Left kidney (tissue), 2 donors: ENCODE data around the gene PCDHGA5. TPM values are rescaled to one million over a fixed set of nuclear protein-coding genes. Genes with fewer than 3 reads are reported as not detected.
"Not testable (repeated sequence)": the region's sequence is repeated elsewhere in the genome, so short reads cannot be mapped to it uniquely, and the experiment has no call there.

ENCODE experiments used
- DNase-seq: peaks from one replicate; pipeline ENCODE4 v3.0.0-alpha.2; 2013
- polyA plus RNA-seq: library from polyadenylated mRNA; unstranded; fragments of 120-200 nt; gene quantifications from one replicate; pipeline ENCODE4 v1.2.1, GENCODE V29; 2013; ENCODE audit not compliant: insufficient read length

Gene PCDHGA5
- polyA plus RNA-seq, 1 donor: 2.7 TPM

- no peak for DNase-seq
These were observed 49.6 kb downstream of the PCDHGA5 start for GRCh38 chr5:141413540-141414069.

- not testable (repeated sequence) for DNase-seq
These were observed 50.7 kb downstream of the PCDHGA5 start for GRCh38 chr5:141414548-141415274.

- DNase-seq: not testable (repeated sequence)
These were observed 51.3 kb downstream of the PCDHGA5 start for GRCh38 chr5:141415275-141415618.

Other genes with a start within 250 kb of the PCDHGA5 start
- gene PCDHB4, start 242.3 kb upstream of the PCDHGA5 start, polyA plus RNA-seq: 1.9 TPM
- 7.5 TPM for gene PCDHB5, start 229.0 kb upstream of the PCDHGA5 start, polyA plus RNA-seq
- 3.5 TPM for gene PCDHB6, start 214.1 kb upstream of the PCDHGA5 start, polyA plus RNA-seq
- 4.5 TPM for gene PCDHB7, start 191.5 kb upstream of the PCDHGA5 start, polyA plus RNA-seq
- gene PCDHB8, start 186.4 kb upstream of the PCDHGA5 start, polyA plus RNA-seq: 2.6 TPM
- gene PCDHB16, start 181.8 kb upstream of the PCDHGA5 start, polyA plus RNA-seq: 8.1 TPM
- gene PCDHB9, start 177.0 kb upstream of the PCDHGA5 start, polyA plus RNA-seq: 4.3 TPM
- 7.2 TPM for gene PCDHB10, start 171.8 kb upstream of the PCDHGA5 start, polyA plus RNA-seq
- gene PCDHB11, start 164.5 kb upstream of the PCDHGA5 start, polyA plus RNA-seq: 4.4 TPM
- gene PCDHB12, start 155.4 kb upstream of the PCDHGA5 start, polyA plus RNA-seq: 4.6 TPM
- 9.3 TPM for gene PCDHB13, start 150.2 kb upstream of the PCDHGA5 start, polyA plus RNA-seq
- gene PCDHB14, start 140.8 kb upstream of the PCDHGA5 start, polyA plus RNA-seq: 11.3 TPM
- 12.5 TPM for gene PCDHB15, start 118.8 kb upstream of the PCDHGA5 start, polyA plus RNA-seq
- 0.23 TPM for gene SLC25A2, start 60.1 kb upstream of the PCDHGA5 start, polyA plus RNA-seq
- 154 TPM for gene TAF7, start 43.4 kb upstream of the PCDHGA5 start, polyA plus RNA-seq
- gene PCDHGA1, start 33.6 kb upstream of the PCDHGA5 start, polyA plus RNA-seq: 1.1 TPM
- 6.8 TPM for gene PCDHGA2, start 25.4 kb upstream of the PCDHGA5 start, polyA plus RNA-seq
- 2.9 TPM for gene PCDHGA3, start 20.3 kb upstream of the PCDHGA5 start, polyA plus RNA-seq
- 1.9 TPM for gene PCDHGB1, start 14.1 kb upstream of the PCDHGA5 start, polyA plus RNA-seq
- gene PCDHGA4, start 9.1 kb upstream of the PCDHGA5 start, polyA plus RNA-seq: 2.6 TPM
- gene PCDHGB2, start 4.2 kb upstream of the PCDHGA5 start, polyA plus RNA-seq: 4.0 TPM
- 2.8 TPM for gene PCDHGB3, start 6.1 kb downstream of the PCDHGA5 start, polyA plus RNA-seq
- gene PCDHGA6, start 9.7 kb downstream of the PCDHGA5 start, polyA plus RNA-seq: 8.1 TPM
- 2.2 TPM for gene PCDHGA7, start 18.6 kb downstream of the PCDHGA5 start, polyA plus RNA-seq
- 7.6 TPM for gene PCDHGB4, start 23.5 kb downstream of the PCDHGA5 start, polyA plus RNA-seq
- gene PCDHGA8, start 28.5 kb downstream of the PCDHGA5 start, polyA plus RNA-seq: 0.60 TPM
- 10.9 TPM for gene PCDHGB5, start 33.8 kb downstream of the PCDHGA5 start, polyA plus RNA-seq
- 6.5 TPM for gene PCDHGA9, start 38.6 kb downstream of the PCDHGA5 start, polyA plus RNA-seq
- gene PCDHGB6, start 43.9 kb downstream of the PCDHGA5 start, polyA plus RNA-seq: 7.3 TPM
- gene PCDHGA10, start 48.8 kb downstream of the PCDHGA5 start, polyA plus RNA-seq: 3.7 TPM
- 17.3 TPM for gene PCDHGB7, start 53.5 kb downstream of the PCDHGA5 start, polyA plus RNA-seq
- 5.1 TPM for gene PCDHGA11, start 56.9 kb downstream of the PCDHGA5 start, polyA plus RNA-seq
- 1.5 TPM for gene PCDHGA12, start 66.3 kb downstream of the PCDHGA5 start, polyA plus RNA-seq
- 99.2 TPM for gene PCDHGC3, start 111.8 kb downstream of the PCDHGA5 start, polyA plus RNA-seq
- gene PCDHGC4, start 120.9 kb downstream of the PCDHGA5 start, polyA plus RNA-seq: 4.4 TPM
- 0.81 TPM for gene PCDHGC5, start 124.9 kb downstream of the PCDHGA5 start, polyA plus RNA-seq